ENCODE results near the gene CABP5. TPM values are rescaled to one million over a fixed set of nuclear protein-coding genes. Genes with fewer than 3 reads are reported as not detected.

CABP5 gene
- total RNA-seq, 5 donors from 2014 or later (not counting 1 experiment from before 2014, with no cell fraction given): not detected

GRCh38 chr19:48059331-48059730 is 15.5 kb upstream of the CABP5 start:
- Histone ChIP-seq H3K27ac (ENCODE audit: low read length) (no peak overlapping the region), H3K36me3 (ENCODE audit: control insufficient read depth in 2 of 2, extremely low read depth in 1 of 2, insufficient read depth in 1 of 2, low read length in 1 of 2) (no peaks in the 10 kb centered on the region), H3K4me3 (ENCODE audit: control insufficient read depth in 1 of 2, extremely low read depth in 1 of 2, low read length in 1 of 2) (no peak overlapping the region), H3K27me3 (replicated peaks in 1 of 2; ENCODE audit: control insufficient read depth in 2 of 2, extremely low read depth in 1 of 2, insufficient read depth in 2 of 2, low read length in 1 of 2) (peaks cover 0 to 26% of the 10 kb centered on the region in 2 experiments), H3K4me1 (ENCODE audit: control insufficient read depth in 1 of 2, extremely low read depth in 1 of 2, insufficient read depth in 2 of 2, low read length in 2 of 2) (no peaks in the 10 kb centered on the region), H3K9me3 (no peaks in the 10 kb centered on the region)
- no peak for DNase-seq
- peaks cover 15 to 27% of the 10 kb centered on the region in 2 donors for H3K27me3 Mint-ChIP-seq
- ATAC-seq (replicated peaks in 1 of 4): no peak
- no peak overlapping the region for H3K27ac Mint-ChIP-seq
- ChIA-PET POLR2A (no interaction called here), CTCF (no interaction called here)
- H3K4me3 Mint-ChIP-seq: no peak overlapping the region
- no peaks in the 10 kb centered on the region for H3K36me3 Mint-ChIP-seq
- no peaks in the 10 kb centered on the region for H3K9me3 Mint-ChIP-seq
- no peaks in the 10 kb centered on the region for H3K4me1 Mint-ChIP-seq
- 59% methylated on average over 3 of the region's 6 CpGs for WGBS (ENCODE audit: insufficient coverage)

GRCh38 chr19:48053856-48054255 is 10.0 kb upstream of the CABP5 start:
- peaks cover 0 to 25% of the 10 kb centered on the region in 2 experiments for H3K27me3 ChIP-seq (replicated peaks in 1 of 2; ENCODE audit: control insufficient read depth in 2 of 2, extremely low read depth in 1 of 2, insufficient read depth in 2 of 2, low read length in 1 of 2)
- H3K4me3 ChIP-seq (ENCODE audit: control insufficient read depth in 1 of 2, extremely low read depth in 1 of 2, low read length in 1 of 2): no peak overlapping the region
- Mint-ChIP-seq H3K4me3 (no peak overlapping the region), H3K4me1 (no peaks in the 10 kb centered on the region), H3K36me3 (peaks cover 4% of the 10 kb centered on the region), H3K27me3 (peaks cover 15 to 19% of the 10 kb centered on the region in 2 donors), H3K9me3 (no peaks in the 10 kb centered on the region), H3K27ac (no peak overlapping the region)
- DNase-seq (no peak), ATAC-seq (replicated peaks in 1 of 4) (no peak)
- H3K36me3 ChIP-seq (ENCODE audit: control insufficient read depth in 2 of 2, extremely low read depth in 1 of 2, insufficient read depth in 1 of 2, low read length in 1 of 2): no peaks in the 10 kb centered on the region
- ChIA-PET CTCF (no interaction called here), POLR2A (no interaction called here)
- H3K9me3 ChIP-seq: no peaks in the 10 kb centered on the region
- no peaks in the 10 kb centered on the region for H3K4me1 ChIP-seq (ENCODE audit: control insufficient read depth in 1 of 2, extremely low read depth in 1 of 2, insufficient read depth in 2 of 2, low read length in 2 of 2)
- WGBS (ENCODE audit: insufficient coverage): 81% methylated on average over 2 of the region's 5 CpGs
- no peak overlapping the region for H3K27ac ChIP-seq (ENCODE audit: low read length)

DNA sequence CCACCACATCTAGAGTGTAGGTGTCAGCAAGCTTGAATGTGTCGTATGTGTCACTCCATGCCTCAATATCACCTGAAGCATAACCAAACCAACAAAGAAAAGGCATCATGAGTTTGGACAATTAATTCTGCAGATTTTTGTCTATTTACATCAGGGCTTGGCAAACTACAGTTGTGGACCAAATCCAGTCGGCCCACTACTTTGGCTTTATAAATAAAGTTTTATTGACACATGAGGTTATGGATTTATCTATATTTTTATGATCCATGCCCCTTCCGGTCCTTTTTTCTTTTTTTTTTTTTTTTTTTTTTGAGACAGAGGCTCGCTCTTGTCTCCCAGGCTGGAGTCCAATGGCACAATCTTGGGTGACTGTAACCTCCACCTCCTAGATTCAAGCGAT is 9.2 kb upstream of the CABP5 start:
- WGBS (ENCODE audit: insufficient coverage): no CpG with 5 or more reads among the region's 5 CpGs
- Histone ChIP-seq H3K4me3 (ENCODE audit: control insufficient read depth in 1 of 2, extremely low read depth in 1 of 2, low read length in 1 of 2) (no peak overlapping the region), H3K36me3 (ENCODE audit: control insufficient read depth in 2 of 2, extremely low read depth in 1 of 2, insufficient read depth in 1 of 2, low read length in 1 of 2) (no peaks in the 10 kb centered on the region), H3K9me3 (no peaks in the 10 kb centered on the region), H3K27ac (ENCODE audit: low read length) (no peak overlapping the region), H3K27me3 (replicated peaks in 1 of 2; ENCODE audit: control insufficient read depth in 2 of 2, extremely low read depth in 1 of 2, insufficient read depth in 2 of 2, low read length in 1 of 2) (peaks cover 0 to 25% of the 10 kb centered on the region in 2 experiments), H3K4me1 (ENCODE audit: control insufficient read depth in 1 of 2, extremely low read depth in 1 of 2, insufficient read depth in 2 of 2, low read length in 2 of 2) (no peaks in the 10 kb centered on the region)
- Mint-ChIP-seq H3K4me1 (no peaks in the 10 kb centered on the region), H3K27me3 (peaks cover 15 to 19% of the 10 kb centered on the region in 2 donors), H3K4me3 (no peak overlapping the region), H3K36me3 (peaks cover 4% of the 10 kb centered on the region), H3K9me3 (no peaks in the 10 kb centered on the region), H3K27ac (no peak overlapping the region)
- ChIA-PET CTCF (no interaction called here), POLR2A (no interaction called here)
- ATAC-seq (replicated peaks in 1 of 4) (no peak), DNase-seq (no peak)

- ChIA-PET POLR2A (interaction anchor here in 1 of 2 donors (0.5 kb wide), 1 partner anchor 97 kb away, joined by 3 read pairs; no protein-coding TSS in a partner anchor), CTCF (no interaction called here)
- H3K36me3 ChIP-seq (ENCODE audit: control insufficient read depth in 2 of 2, extremely low read depth in 1 of 2, insufficient read depth in 1 of 2, low read length in 1 of 2): no peaks in the 10 kb centered on the region
- H3K27ac ChIP-seq (ENCODE audit: low read length): no peak overlapping the region
- no peak for ATAC-seq (replicated peaks in 1 of 4)
- no peaks in the 10 kb centered on the region for H3K4me1 ChIP-seq (ENCODE audit: control insufficient read depth in 1 of 2, extremely low read depth in 1 of 2, insufficient read depth in 2 of 2, low read length in 2 of 2)
- no CpG with 5 or more reads among the region's 10 CpGs for WGBS (ENCODE audit: insufficient coverage)
- DNase-seq: no peak
- H3K9me3 ChIP-seq: no peaks in the 10 kb centered on the region
- Mint-ChIP-seq H3K36me3 (peaks cover 4% of the 10 kb centered on the region), H3K27me3 (peaks cover 20 to 26% of the 10 kb centered on the region in 2 donors), H3K4me3 (no peak overlapping the region), H3K9me3 (no peaks in the 10 kb centered on the region), H3K27ac (no peak overlapping the region), H3K4me1 (no peaks in the 10 kb centered on the region)
- H3K4me3 ChIP-seq (ENCODE audit: control insufficient read depth in 1 of 2, extremely low read depth in 1 of 2, low read length in 1 of 2): no peak overlapping the region
- H3K27me3 ChIP-seq (replicated peaks in 1 of 2; ENCODE audit: control insufficient read depth in 2 of 2, extremely low read depth in 1 of 2, insufficient read depth in 2 of 2, low read length in 1 of 2): peaks cover 0 to 25% of the 10 kb centered on the region in 2 experiments
Observed at GRCh38 chr19:48051335-48052033, 7.6 kb upstream of the CABP5 start.

DNA sequence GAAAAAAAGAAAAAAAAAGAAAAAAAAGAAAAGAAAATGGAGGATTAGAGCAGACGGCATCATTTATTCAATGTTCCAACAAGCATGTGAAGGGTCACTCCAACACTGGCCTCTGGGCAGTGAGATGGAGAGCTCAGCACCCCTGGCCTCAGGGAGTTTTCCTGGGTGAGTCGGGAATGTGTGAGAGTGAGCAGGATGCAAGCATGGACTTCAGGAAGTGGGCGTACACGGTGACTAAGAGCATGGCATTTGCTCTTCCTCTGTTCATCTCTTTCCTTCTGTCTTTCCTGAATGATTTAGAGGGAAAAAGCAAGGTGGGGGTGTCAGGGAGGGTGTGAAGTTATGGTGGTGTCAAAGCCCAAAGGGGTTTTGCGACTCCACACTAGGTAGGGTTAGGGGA is 682 bp upstream of the CABP5 start:
- no peak overlapping the region for H3K27ac ChIP-seq (ENCODE audit: low read length)
- Mint-ChIP-seq H3K36me3 (no peaks in the 10 kb centered on the region), H3K27me3 (peaks cover 40 to 56% of the 10 kb centered on the region in 2 donors), H3K4me3 (no peak overlapping the region), H3K4me1 (no peaks in the 10 kb centered on the region), H3K9me3 (no peaks in the 10 kb centered on the region), H3K27ac (no peak overlapping the region)
- WGBS (ENCODE audit: insufficient coverage): 84% methylated on average over 3 of the region's 5 CpGs
- CTCF ChIA-PET: no interaction called here
- DNase-seq (no peak), ATAC-seq (replicated peaks in 1 of 4) (no peak)
- POLR2A ChIA-PET: no interaction called here
- no peaks in the 10 kb centered on the region for H3K4me1 ChIP-seq (ENCODE audit: control insufficient read depth in 1 of 2, extremely low read depth in 1 of 2, insufficient read depth in 2 of 2, low read length in 2 of 2)
- H3K4me3 ChIP-seq (ENCODE audit: control insufficient read depth in 1 of 2, extremely low read depth in 1 of 2, low read length in 1 of 2): no peak overlapping the region
- no peaks in the 10 kb centered on the region for H3K9me3 ChIP-seq
- H3K27me3 ChIP-seq (replicated peaks in 1 of 2; ENCODE audit: control insufficient read depth in 2 of 2, extremely low read depth in 1 of 2, insufficient read depth in 2 of 2, low read length in 1 of 2): peaks cover 0 to 15% of the 10 kb centered on the region in 2 experiments
- H3K36me3 ChIP-seq (ENCODE audit: control insufficient read depth in 2 of 2, extremely low read depth in 1 of 2, insufficient read depth in 1 of 2, low read length in 1 of 2): no peaks in the 10 kb centered on the region

DNA sequence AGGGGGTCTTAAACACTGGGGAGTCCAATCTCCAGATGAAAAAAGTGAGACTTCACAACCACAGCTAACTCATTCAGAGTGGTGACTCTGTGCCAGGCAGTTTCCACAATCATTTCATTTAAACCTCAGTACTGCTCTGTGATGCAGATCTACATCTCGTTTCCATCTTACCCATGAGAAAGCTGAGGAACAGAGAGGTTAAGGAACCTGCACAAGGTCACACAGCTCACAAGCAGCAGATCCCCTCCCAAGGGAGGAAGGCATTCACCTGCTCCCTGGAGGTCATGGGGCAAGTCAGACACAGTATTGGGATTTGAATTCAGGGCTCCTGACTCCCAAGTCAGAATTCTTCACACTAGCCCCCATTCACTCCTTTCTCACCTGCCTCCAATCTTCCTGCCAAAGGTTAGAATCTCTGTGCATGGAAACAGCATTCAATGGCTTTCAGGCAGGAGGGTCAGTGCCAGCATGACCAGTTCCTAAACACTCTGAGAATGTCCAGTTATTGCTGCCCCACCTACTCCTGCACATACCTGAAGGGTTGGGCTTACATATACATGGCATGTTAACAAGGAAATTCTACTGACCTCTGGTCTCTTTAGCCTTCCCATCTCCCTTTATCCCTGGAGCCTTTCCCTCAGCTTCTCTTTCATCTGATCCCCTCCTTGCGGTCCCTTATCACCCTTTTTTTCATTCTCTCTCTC is 1.9 kb downstream of the CABP5 start:
- no peak for ATAC-seq (replicated peaks in 1 of 4)
- H3K27ac ChIP-seq (ENCODE audit: low read length): no peak overlapping the region
- H3K36me3 ChIP-seq (ENCODE audit: control insufficient read depth in 2 of 2, extremely low read depth in 1 of 2, insufficient read depth in 1 of 2, low read length in 1 of 2): no peaks in the 10 kb centered on the region
- POLR2A ChIA-PET: interaction anchor here in 1 of 2 donors (0.6 kb wide), 1 partner anchor 17 kb away, joined by 6 read pairs; no protein-coding TSS in a partner anchor
- no peak overlapping the region for H3K4me3 Mint-ChIP-seq
- H3K9me3 ChIP-seq: no peaks in the 10 kb centered on the region
- H3K36me3 Mint-ChIP-seq: no peaks in the 10 kb centered on the region
- peaks cover 0 to under 1% (median 0%) of the 10 kb centered on the region in 3 donors for H3K9me3 Mint-ChIP-seq
- no peak for DNase-seq
- H3K27ac Mint-ChIP-seq: no peak overlapping the region
- H3K4me1 ChIP-seq (ENCODE audit: control insufficient read depth in 1 of 2, extremely low read depth in 1 of 2, insufficient read depth in 2 of 2, low read length in 2 of 2): no peaks in the 10 kb centered on the region
- H3K27me3 ChIP-seq (replicated peaks in 1 of 2; ENCODE audit: control insufficient read depth in 2 of 2, extremely low read depth in 1 of 2, insufficient read depth in 2 of 2, low read length in 1 of 2): peaks cover 0 to 16% of the 10 kb centered on the region in 2 experiments
- H3K4me1 Mint-ChIP-seq: no peaks in the 10 kb centered on the region
- peaks cover 38 to 58% of the 10 kb centered on the region in 2 donors for H3K27me3 Mint-ChIP-seq
- 73% methylated on average over 1 of the region's 2 CpGs for WGBS (ENCODE audit: insufficient coverage)
- CTCF ChIA-PET: no interaction called here
- H3K4me3 ChIP-seq (ENCODE audit: control insufficient read depth in 1 of 2, extremely low read depth in 1 of 2, low read length in 1 of 2): no peak overlapping the region
